Activated CD4-positive, alpha-beta T cell treated with anti-CD3 and anti-CD28 coated beads, Interleukin-2, amount 10 ng/mL, durations not matched to agents 7 days and 5 days (primary cell): ENCODE measurements around the gene KSR1. TPM values are rescaled to one million over a fixed set of nuclear protein-coding genes. Genes with fewer than 3 reads are reported as not detected.
"Not testable (repeated sequence)": the region's sequence is repeated elsewhere in the genome, so short reads cannot be mapped to it uniquely, and the experiment has no call there.

Source experiments
- CTCF ChIA-PET: fragments of 350-600 bp; sonication (Branson Sonifier 250); formaldehyde crosslinking; loops from one replicate; lab custom pipeline; 2021; ENCODE audit warnings: antibody characterized with exemption; lab: Charles Lee
- POLR2A ChIA-PET: fragments of 350-600 bp; sonication (Branson Sonifier 250); formaldehyde crosslinking; loops from one replicate; lab custom pipeline; 2021; ENCODE audit warnings: antibody characterized with exemption; lab: Charles Lee
- DNase-seq: peaks from one replicate; pipeline ENCODE4 v3.0.0-alpha.2; 2020
- H3K27ac Mint-ChIP-seq: one replicate; pipeline ENCODE4 v1.8.0; 2021; ENCODE audit warnings: mild to moderate bottlenecking, moderate library complexity, mixed read lengths
- H3K27me3 Mint-ChIP-seq: one replicate; pipeline ENCODE4 v1.8.0; 2021; ENCODE audit warnings: mixed read lengths
- H3K36me3 Mint-ChIP-seq: one replicate; pipeline ENCODE4 v1.8.0; 2021; ENCODE audit warnings: low read depth, mixed read lengths
- H3K4me1 Mint-ChIP-seq: one replicate; pipeline ENCODE4 v1.8.0; 2021; ENCODE audit warnings: mixed read lengths
- H3K4me3 Mint-ChIP-seq: one replicate; pipeline ENCODE4 v1.8.0; 2021; ENCODE audit warnings: mild to moderate bottlenecking, moderate library complexity, mixed read lengths
- H3K9me3 Mint-ChIP-seq: one replicate; pipeline ENCODE4 v1.8.0; 2021; ENCODE audit warnings: mixed read lengths
- total RNA-seq, 2 experiments: library from RNA; stranded (reverse); gene quantifications; one replicate each; pipeline ENCODE4 v1.2.3, GENCODE V29; 2021

Gene KSR1
- 10 to 100 TPM; 43.1 to 45.7 TPM for total RNA-seq

DNA sequence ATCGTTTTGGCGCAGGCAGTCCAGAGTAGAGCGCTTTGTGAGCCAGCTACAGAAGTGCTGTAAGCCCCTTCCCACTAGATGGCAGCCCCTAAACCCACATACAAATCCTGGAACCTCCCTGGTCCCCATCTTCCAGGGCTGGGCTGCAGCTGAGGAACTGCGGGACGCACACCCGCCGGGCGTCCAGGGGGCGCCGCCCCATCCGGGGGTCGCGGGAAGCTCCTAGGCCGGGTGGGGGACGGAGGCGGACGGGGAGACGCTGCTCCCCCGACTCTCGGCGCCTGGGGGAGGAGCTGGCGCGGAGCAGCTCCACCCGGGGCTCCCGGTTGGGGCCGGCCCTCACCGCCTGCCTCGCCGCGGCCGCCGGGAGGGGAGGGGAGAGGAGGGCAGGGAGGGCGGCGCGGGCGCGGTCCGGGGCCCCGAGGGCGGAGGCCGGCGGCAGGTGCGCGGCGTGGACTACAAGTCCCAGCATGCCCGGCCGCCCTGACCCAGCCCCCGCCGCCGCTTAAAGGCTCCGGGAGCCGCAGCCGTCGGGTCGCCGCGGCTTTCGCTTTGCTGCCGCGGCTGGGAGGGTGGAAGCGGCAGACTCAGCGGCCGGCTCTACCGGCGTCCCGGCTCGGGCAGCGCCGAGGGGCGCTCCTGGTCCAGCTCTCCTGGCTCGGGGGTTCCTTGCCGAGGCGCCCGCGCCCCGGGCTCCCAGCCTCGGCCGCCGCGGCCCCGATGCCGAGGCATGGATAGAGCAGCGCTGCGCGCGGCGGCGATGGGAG lies at the start of gene KSR1:
Gene KSR1, plus strand, starts transcription at position 535 of the 767 bp plus-strand sequence. Its CDS starts 196 bp downstream, at position 731.
- Mint-ChIP-seq H3K4me1 (peaks cover 49% of the 10 kb centered on the region), H3K36me3 (peaks cover 7% of the 10 kb centered on the region), H3K9me3 (no peaks in the 10 kb centered on the region), H3K4me3 (peak within 1 kb of the TSS; percentile 87), H3K27ac (peak within 1 kb of the TSS; percentile 90), H3K27me3 (peaks cover 2% of the 10 kb centered on the region)
- DNase-seq = peak; percentile 85
- CTCF ChIA-PET = interaction anchor here (0.5 to 2.2 kb wide), 10 partner anchors 9 to 1084 kb away, joined by 3 to 14 read pairs (median 5); no protein-coding TSS in a partner anchor
- POLR2A ChIA-PET = interaction anchor here (1.3 to 1.4 kb wide), 2 partner anchors 11 to 18 kb away, joined by 3 to 5 read pairs; no protein-coding TSS in a partner anchor

DNA sequence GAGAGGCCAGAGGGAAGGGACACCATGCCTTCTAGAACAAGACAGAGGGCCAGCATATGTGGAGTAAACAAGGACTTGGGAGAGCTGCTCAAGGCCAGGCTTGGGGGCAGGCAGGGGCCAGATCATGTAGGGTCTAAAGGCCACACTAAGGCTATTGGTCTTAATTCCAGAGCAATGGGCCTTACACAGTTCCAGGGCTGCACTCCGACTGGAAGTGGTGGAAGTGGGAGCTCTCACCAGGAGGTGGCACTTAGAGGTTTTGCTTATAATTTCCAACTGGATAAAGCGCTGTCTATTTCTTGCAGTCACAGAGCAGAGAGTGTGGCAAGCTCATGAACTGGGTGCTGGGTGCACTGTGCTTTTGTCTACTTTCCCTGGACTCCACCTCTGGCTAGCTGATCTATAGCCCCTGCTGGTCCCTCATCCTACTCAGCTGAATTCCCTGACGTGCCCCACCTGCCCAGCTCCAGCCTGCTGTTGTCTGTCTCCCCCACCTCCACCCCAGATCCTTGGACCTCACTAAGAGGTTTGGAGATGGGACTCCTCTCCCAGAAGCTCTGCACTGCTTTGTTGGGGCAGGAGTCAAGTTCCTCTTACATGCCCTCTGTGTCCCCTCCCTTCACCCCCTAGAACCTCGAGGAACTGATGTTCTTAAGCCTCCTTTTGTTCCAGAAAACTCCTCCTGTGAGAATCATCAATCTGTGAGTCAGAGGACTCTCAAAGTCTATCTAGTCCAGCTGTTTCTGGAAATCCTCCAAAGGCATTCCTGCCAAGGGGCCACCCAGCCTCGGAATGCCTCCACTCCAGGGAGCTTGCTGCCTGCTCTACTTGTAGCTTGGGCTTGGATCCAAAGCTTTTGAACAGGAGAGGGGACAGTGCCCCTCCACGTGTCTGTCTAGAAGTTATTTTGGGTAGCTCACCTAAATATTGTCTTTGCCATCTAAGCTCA lies 48.1 kb upstream of the KSR1 start:
- no peaks in the 10 kb centered on the region for H3K9me3 Mint-ChIP-seq
- no peaks in the 10 kb centered on the region for H3K4me1 Mint-ChIP-seq
- H3K36me3 Mint-ChIP-seq = no peaks in the 10 kb centered on the region
- no peak overlapping the region for H3K4me3 Mint-ChIP-seq
- CTCF ChIA-PET = interaction anchor here (0.6 to 1.6 kb wide), 6 partner anchors 9 to 243 kb away, joined by 3 to 5 read pairs (median 4); no protein-coding TSS in a partner anchor
- H3K27ac Mint-ChIP-seq = no peak overlapping the region
- POLR2A ChIA-PET = interaction anchor here (1.0 kb wide), 1 partner anchor 24 kb away, joined by 3 read pairs; no protein-coding TSS in a partner anchor
- no peak for DNase-seq
- H3K27me3 Mint-ChIP-seq = peaks cover 4% of the 10 kb centered on the region

- Mint-ChIP-seq H3K36me3 (no peaks in the 10 kb centered on the region), H3K4me1 (no peaks in the 10 kb centered on the region), H3K4me3 (no peak overlapping the region), H3K9me3 (no peaks in the 10 kb centered on the region), H3K27ac (no peak overlapping the region), H3K27me3 (peaks cover 4% of the 10 kb centered on the region)
- POLR2A ChIA-PET = no interaction called here
- CTCF ChIA-PET = interaction anchor here (1.0 to 1.6 kb wide), 5 partner anchors 8 to 242 kb away, joined by 3 to 5 read pairs (median 4); no protein-coding TSS in a partner anchor
- no peak for DNase-seq
Observed at GRCh38 chr17:27408891-27409290, 47.4 kb upstream of the KSR1 start.

DNA sequence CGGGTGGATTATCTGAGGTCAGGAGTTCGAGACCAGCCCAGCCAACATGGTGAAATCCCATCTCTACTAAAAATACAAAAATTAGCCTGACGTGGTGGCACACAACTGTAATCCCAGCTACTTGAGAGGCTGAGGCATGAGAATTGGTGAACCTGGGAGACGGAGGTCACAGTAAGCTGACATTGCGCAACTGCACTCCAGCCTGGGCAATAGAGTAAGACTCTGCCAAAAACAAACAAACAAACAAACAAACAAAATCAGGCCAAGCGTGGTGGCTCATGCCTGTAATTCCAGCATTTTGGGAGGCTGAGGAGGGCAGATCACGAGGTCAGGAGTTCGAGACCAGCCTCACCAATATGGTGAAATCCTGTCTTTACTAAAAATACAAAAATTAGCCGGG lies 44.1 kb upstream of the KSR1 start:
- POLR2A ChIA-PET, CTCF ChIA-PET, DNase-seq, H3K4me3 Mint-ChIP-seq, H3K36me3 Mint-ChIP-seq, H3K27ac Mint-ChIP-seq, H3K27me3 Mint-ChIP-seq, H3K4me1 Mint-ChIP-seq, H3K9me3 Mint-ChIP-seq: not testable (repeated sequence)

DNA sequence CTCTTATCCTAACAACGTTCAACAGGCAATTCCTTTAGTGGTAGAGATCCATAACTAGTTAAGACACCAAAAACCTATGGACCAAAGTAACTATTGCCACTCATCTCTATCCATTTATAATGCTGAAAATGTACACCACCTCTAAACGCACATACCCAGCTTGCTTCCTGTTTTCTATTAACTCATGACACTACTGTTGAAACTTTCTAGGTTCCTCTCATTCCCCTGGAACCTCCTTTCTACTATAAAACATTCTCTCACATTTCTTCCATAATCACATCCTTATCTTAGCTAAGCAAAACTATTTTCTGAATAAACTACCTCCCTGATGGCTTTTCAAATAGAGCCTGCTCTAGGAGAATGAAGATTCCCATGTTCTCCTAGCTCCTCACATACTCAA lies 42.9 kb upstream of the KSR1 start:
- POLR2A ChIA-PET = no interaction called here
- CTCF ChIA-PET = no interaction called here

GRCh38 chr17:27413792-27414191 lies 42.5 kb upstream of the KSR1 start:
- CTCF ChIA-PET = no interaction called here
- Mint-ChIP-seq H3K9me3 (no peaks in the 10 kb centered on the region), H3K27me3 (peaks cover 4% of the 10 kb centered on the region), H3K4me1 (no peaks in the 10 kb centered on the region), H3K27ac (no peak overlapping the region), H3K36me3 (no peaks in the 10 kb centered on the region), H3K4me3 (no peak overlapping the region)
- DNase-seq = no peak
- POLR2A ChIA-PET = no interaction called here

More for the DNA sequence above, 42.9 kb upstream of the KSR1 start:
- Mint-ChIP-seq H3K4me1 (no peaks in the 10 kb centered on the region), H3K9me3 (no peaks in the 10 kb centered on the region), H3K27me3 (peaks cover 4% of the 10 kb centered on the region), H3K27ac (no peak overlapping the region), H3K4me3 (no peak overlapping the region), H3K36me3 (no peaks in the 10 kb centered on the region)
- DNase-seq = no peak

GRCh38 chr17:27414271-27414670 lies 42.0 kb upstream of the KSR1 start:
- ChIA-PET POLR2A (no interaction called here), CTCF (no interaction called here)
- H3K27ac Mint-ChIP-seq = no peak overlapping the region
- no peaks in the 10 kb centered on the region for H3K4me1 Mint-ChIP-seq
- H3K9me3 Mint-ChIP-seq = no peaks in the 10 kb centered on the region
- no peak overlapping the region for H3K4me3 Mint-ChIP-seq
- H3K27me3 Mint-ChIP-seq = peaks cover 2% of the 10 kb centered on the region
- no peaks in the 10 kb centered on the region for H3K36me3 Mint-ChIP-seq
- DNase-seq = no peak

GRCh38 chr17:27414694-27415093 lies 41.6 kb upstream of the KSR1 start:
- Mint-ChIP-seq H3K27ac (no peak overlapping the region), H3K4me3 (no peak overlapping the region), H3K9me3 (no peaks in the 10 kb centered on the region), H3K36me3 (no peaks in the 10 kb centered on the region), H3K4me1 (no peaks in the 10 kb centered on the region), H3K27me3 (no peaks in the 10 kb centered on the region)
- DNase-seq = no peak
- ChIA-PET POLR2A (no interaction called here), CTCF (no interaction called here)

GRCh38 chr17:27415120-27415795 lies 41.0 kb upstream of the KSR1 start:
- H3K4me3 Mint-ChIP-seq = no peak overlapping the region
- ChIA-PET POLR2A (no interaction called here), CTCF (no interaction called here)
- no peak for DNase-seq
- no peaks in the 10 kb centered on the region for H3K36me3 Mint-ChIP-seq
- H3K27me3 Mint-ChIP-seq = no peaks in the 10 kb centered on the region
- H3K9me3 Mint-ChIP-seq = no peaks in the 10 kb centered on the region
- no peak overlapping the region for H3K27ac Mint-ChIP-seq
- no peaks in the 10 kb centered on the region for H3K4me1 Mint-ChIP-seq

DNA sequence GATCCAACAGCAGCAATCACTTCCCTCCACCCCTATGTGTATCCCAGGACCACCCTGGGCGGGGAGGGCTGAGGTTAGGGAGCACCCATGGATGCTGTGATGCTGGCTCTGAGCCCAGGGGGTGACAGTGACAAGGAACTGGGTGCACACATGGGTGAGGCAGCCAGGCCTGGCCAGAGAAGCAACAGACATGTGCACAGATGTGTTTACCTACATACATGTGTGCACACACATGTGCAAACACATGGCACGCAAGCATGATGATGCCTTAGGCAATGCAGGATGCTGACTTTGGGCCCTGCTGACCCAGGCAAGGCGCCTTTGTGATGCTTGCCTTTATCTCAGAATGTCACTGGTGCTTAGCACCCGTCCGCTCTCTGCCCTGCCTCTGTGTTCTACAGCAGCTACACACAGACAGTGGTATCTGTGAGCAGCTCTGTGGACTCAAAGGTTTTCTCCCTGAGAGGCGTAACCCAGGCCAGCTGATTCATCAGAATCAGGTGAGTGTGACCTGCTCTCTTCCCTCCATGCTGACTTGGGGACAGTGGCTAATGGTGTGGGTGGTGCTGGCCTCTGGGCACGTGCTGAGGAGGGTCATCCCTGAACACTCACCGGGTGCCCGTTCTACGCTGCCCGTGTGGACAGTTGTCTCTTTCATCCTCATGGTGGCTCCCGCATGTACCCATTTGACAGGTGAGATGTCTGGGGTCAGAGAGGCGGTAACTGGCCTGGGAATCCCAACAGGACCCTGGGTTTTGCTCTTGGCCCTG lies 38.5 kb upstream of the KSR1 start:
- H3K27ac Mint-ChIP-seq = no peak overlapping the region
- CTCF ChIA-PET = interaction anchor here (0.7 to 1.6 kb wide), 2 partner anchors 10 to 36 kb away, joined by 3 to 5 read pairs; no protein-coding TSS in a partner anchor
- H3K9me3 Mint-ChIP-seq = no peaks in the 10 kb centered on the region

DNA sequence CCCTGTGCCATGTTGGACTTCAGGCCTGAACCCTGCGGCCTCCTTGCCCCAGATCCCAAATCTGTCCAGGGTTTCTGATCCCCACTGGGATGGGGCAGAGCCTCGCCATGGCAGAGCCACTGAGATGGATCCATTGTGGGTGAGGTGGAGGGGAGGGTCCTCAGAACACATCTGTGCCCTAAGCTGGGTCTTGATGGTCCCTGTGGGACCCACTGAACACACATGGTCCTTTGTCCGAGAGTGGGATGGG lies 38.0 kb upstream of the KSR1 start:
- H3K27ac Mint-ChIP-seq = no peak overlapping the region
- ChIA-PET CTCF (no interaction called here), POLR2A (no interaction called here)
- no peak overlapping the region for H3K4me3 Mint-ChIP-seq
- no peaks in the 10 kb centered on the region for H3K4me1 Mint-ChIP-seq
- no peaks in the 10 kb centered on the region for H3K36me3 Mint-ChIP-seq
- DNase-seq = no peak
- H3K27me3 Mint-ChIP-seq = no peaks in the 10 kb centered on the region
- H3K9me3 Mint-ChIP-seq = no peaks in the 10 kb centered on the region

More for the DNA sequence above, 38.5 kb upstream of the KSR1 start:
- POLR2A ChIA-PET = no interaction called here
- no peaks in the 10 kb centered on the region for H3K4me1 Mint-ChIP-seq
- DNase-seq = no peak
- H3K36me3 Mint-ChIP-seq = no peaks in the 10 kb centered on the region
- H3K4me3 Mint-ChIP-seq = no peak overlapping the region
- H3K27me3 Mint-ChIP-seq = no peaks in the 10 kb centered on the region

GRCh38 chr17:27419156-27419555 lies 37.1 kb upstream of the KSR1 start:
- ChIA-PET POLR2A (no interaction called here), CTCF (interaction anchor here (1.6 kb wide), 1 partner anchor 180 kb away, joined by 5 read pairs; no protein-coding TSS in a partner anchor)
- no peaks in the 10 kb centered on the region for H3K27me3 Mint-ChIP-seq
- H3K4me1 Mint-ChIP-seq = no peaks in the 10 kb centered on the region
- DNase-seq = no peak
- H3K36me3 Mint-ChIP-seq = no peaks in the 10 kb centered on the region
- H3K27ac Mint-ChIP-seq = no peak overlapping the region
- H3K9me3 Mint-ChIP-seq = no peaks in the 10 kb centered on the region
- no peak overlapping the region for H3K4me3 Mint-ChIP-seq
